Hepatocyte (in vitro differentiated cells): ENCODE data around the gene GOLGA6C. TPM values are rescaled to one million over a fixed set of nuclear protein-coding genes. Genes with fewer than 3 reads are reported as not detected.
"Not testable (repeated sequence)": the region's sequence is repeated elsewhere in the genome, so short reads cannot be mapped to it uniquely, and the experiment has no call there.

Experiments
- DNase-seq: peaks from one replicate; pipeline ENCODE4 v3.0.0-alpha.2; 2016; ENCODE audit warnings: low spot score
- H2AFZ ChIP-seq: fragments of 200-600 bp; sonication (generic); 2 replicates; pipeline ENCODE4 v1.6.0; 2016; ENCODE audit warnings: antibody characterized with exemption, mild to moderate bottlenecking
- H3K27ac ChIP-seq: fragments of 200-600 bp; sonication (generic); 2 replicates; pipeline ENCODE4 v1.5.1; 2016; ENCODE audit warnings: mild to moderate bottlenecking
- H3K27me3 ChIP-seq: fragments of 200-600 bp; sonication (generic); 2 replicates; pipeline ENCODE4 v1.6.1; 2016
- H3K36me3 ChIP-seq: fragments of 200-600 bp; sonication (generic); replicated peaks from 2 replicates; pipeline ENCODE4 v1.5.1; 2016; ENCODE audit warnings: low read depth; ENCODE audit not compliant: insufficient read depth
- H3K4me1 ChIP-seq: fragments of 200-600 bp; sonication (generic); 2 replicates; pipeline ENCODE4 v1.5.1; 2016; ENCODE audit warnings: mild to moderate bottlenecking, moderate library complexity; ENCODE audit not compliant: insufficient read depth
- H3K4me2 ChIP-seq: fragments of 200-600 bp; sonication (generic); 2 replicates; pipeline ENCODE4 v1.6.0; 2016
- H3K4me3 ChIP-seq: fragments of 200-600 bp; sonication (generic); 2 replicates; pipeline ENCODE4 v1.5.1; 2016; ENCODE audit warnings: mild to moderate bottlenecking
- H3K79me2 ChIP-seq: fragments of 200-600 bp; sonication (generic); 2 replicates; pipeline ENCODE4 v1.6.0; 2017; ENCODE audit warnings: mild to moderate bottlenecking
- H3K9me2 ChIP-seq: fragments of 200-600 bp; sonication (generic); replicated peaks from 2 replicates; pipeline ENCODE4 v1.6.0; 2017; ENCODE audit warnings: mild to moderate bottlenecking; ENCODE audit not compliant: insufficient read depth
- H3K9me3 ChIP-seq: fragments of 200-600 bp; sonication (generic); 2 replicates; pipeline ENCODE4 v1.5.1; 2016; ENCODE audit warnings: low read depth, mild to moderate bottlenecking
- H4K20me1 ChIP-seq: fragments of 200-600 bp; sonication (generic); 2 replicates; pipeline ENCODE4 v1.6.0; 2016; ENCODE audit warnings: mild to moderate bottlenecking; ENCODE audit not compliant: insufficient read depth, poor library complexity, severe bottlenecking
- EZH2 ChIP-seq: fragments of 200-600 bp; sonication (generic); IDR thresholded peaks from 2 replicates; pipeline ENCODE4 v1.6.1; 2016; ENCODE audit warnings: antibody characterized with exemption, mild to moderate bottlenecking, borderline replicate concordance
- EZH2phosphoT487 ChIP-seq: fragments of 200-600 bp; sonication (generic); IDR thresholded peaks from one replicate; pipeline ENCODE4 v1.6.1; 2018; ENCODE audit warnings: antibody characterized with exemption, mild to moderate bottlenecking, low read depth, moderate library complexity; ENCODE audit not compliant: unreplicated experiment, severe bottlenecking
- WGBS: methylation state at CpG from one replicate; pipeline ENCODE4 v1.1.6; 2016; ENCODE audit warnings: low lambda C conversion rate; ENCODE audit errors: missing lambda C conversion rate; 5-methylcytosine and 5-hydroxymethylcytosine counted together
- polyA plus RNA-seq: library from polyadenylated mRNA; unstranded; fragments of >200 nt; fragmentation: Nextera tagmentation; extraction: Ambion mirVana; gene quantifications from 2 replicates; pipeline ENCODE4 v1.2.1, GENCODE V29; 2016
- total RNA-seq: library from RNA; depleted of rRNA; stranded (reverse); fragments of >200 nt; gene quantifications from 2 replicates; pipeline ENCODE4 v1.2.3, GENCODE V29; 2014
- TF ChIP-seq, protein P1 (sequence below): fragments of 200-600 bp; sonication (generic); IDR thresholded peaks from 2 replicates; pipeline ENCODE4 v1.5.1; 2016; ENCODE audit warnings: antibody characterized with exemption, mild to moderate bottlenecking; ENCODE audit not compliant: poor library complexity

The GOLGA6C gene
- total and polyA plus RNA-seq, 2 experiments from 2014 or later, result not detected

DNA sequence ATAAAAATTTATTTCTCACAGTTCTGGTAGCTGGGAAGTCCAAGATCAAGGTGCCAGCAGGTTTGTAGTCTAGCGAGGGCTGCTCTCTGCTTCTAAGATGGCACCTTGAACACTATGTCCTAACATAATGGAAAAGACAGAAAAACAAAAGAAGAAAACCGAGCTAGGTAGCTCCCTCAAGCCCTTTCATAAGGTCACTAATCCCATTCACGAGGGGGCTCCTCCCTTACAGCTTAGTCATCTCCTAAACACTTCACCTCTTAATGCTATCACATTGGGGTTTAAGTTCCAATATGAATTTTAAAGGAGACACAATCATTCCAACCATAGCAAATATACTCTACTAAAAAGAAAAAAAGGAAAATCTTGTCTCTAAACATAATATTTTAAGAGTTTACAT is 48.1 kb downstream of the GOLGA6C start:
- no peaks in the 10 kb centered on the region for H3K4me1 ChIP-seq
- no peaks in the 10 kb centered on the region for H3K27me3 ChIP-seq
- H3K9me3 ChIP-seq, result no peaks in the 10 kb centered on the region
- WGBS, result 66% methylated on average over 3 of the region's 3 CpGs
- DNase-seq, result no peak
- no peaks in the 10 kb centered on the region for H4K20me1 ChIP-seq
- H3K9me2 ChIP-seq, result no peaks in the 10 kb centered on the region
- H3K4me2 ChIP-seq, result no peak overlapping the region
- no peak overlapping the region for H2AFZ ChIP-seq
- no peak overlapping the region for H3K27ac ChIP-seq
- H3K4me3 ChIP-seq, result no peak overlapping the region
- H3K36me3 ChIP-seq, result no peaks in the 10 kb centered on the region
- H3K79me2 ChIP-seq, result no peaks in the 10 kb centered on the region
- no peak for TF ChIP-seq EZH2
- TF ChIP-seq EZH2phosphoT487, result no peak

- Histone ChIP-seq H3K9me2 (no peaks in the 10 kb centered on the region), H3K27me3 (no peaks in the 10 kb centered on the region), H3K4me3 (no peak overlapping the region), H3K36me3 (no peaks in the 10 kb centered on the region), H3K9me3 (no peaks in the 10 kb centered on the region), H3K4me2 (no peak overlapping the region), H3K4me1 (no peaks in the 10 kb centered on the region), H4K20me1 (no peaks in the 10 kb centered on the region), H2AFZ (no peak overlapping the region), H3K79me2 (no peaks in the 10 kb centered on the region), H3K27ac (no peak overlapping the region)
- no peak for TF ChIP-seq EZH2
- TF ChIP-seq, protein P1, sequence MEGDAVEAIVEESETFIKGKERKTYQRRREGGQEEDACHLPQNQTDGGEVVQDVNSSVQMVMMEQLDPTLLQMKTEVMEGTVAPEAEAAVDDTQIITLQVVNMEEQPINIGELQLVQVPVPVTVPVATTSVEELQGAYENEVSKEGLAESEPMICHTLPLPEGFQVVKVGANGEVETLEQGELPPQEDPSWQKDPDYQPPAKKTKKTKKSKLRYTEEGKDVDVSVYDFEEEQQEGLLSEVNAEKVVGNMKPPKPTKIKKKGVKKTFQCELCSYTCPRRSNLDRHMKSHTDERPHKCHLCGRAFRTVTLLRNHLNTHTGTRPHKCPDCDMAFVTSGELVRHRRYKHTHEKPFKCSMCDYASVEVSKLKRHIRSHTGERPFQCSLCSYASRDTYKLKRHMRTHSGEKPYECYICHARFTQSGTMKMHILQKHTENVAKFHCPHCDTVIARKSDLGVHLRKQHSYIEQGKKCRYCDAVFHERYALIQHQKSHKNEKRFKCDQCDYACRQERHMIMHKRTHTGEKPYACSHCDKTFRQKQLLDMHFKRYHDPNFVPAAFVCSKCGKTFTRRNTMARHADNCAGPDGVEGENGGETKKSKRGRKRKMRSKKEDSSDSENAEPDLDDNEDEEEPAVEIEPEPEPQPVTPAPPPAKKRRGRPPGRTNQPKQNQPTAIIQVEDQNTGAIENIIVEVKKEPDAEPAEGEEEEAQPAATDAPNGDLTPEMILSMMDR, result peak; percentile 51
- WGBS, result 33% methylated on average over 15 of the region's 15 CpGs
- peak; percentile 78 for DNase-seq
Measured at GRCh38 chr15:75307778-75308390, 49.8 kb downstream of the GOLGA6C start.

- Histone ChIP-seq H2AFZ (no peak overlapping the region), H3K9me2 (no peaks in the 10 kb centered on the region), H3K9me3 (no peaks in the 10 kb centered on the region), H3K79me2 (no peaks in the 10 kb centered on the region), H3K27ac (no peak overlapping the region), H3K4me2 (no peak overlapping the region), H3K27me3 (no peaks in the 10 kb centered on the region), H3K4me1 (no peaks in the 10 kb centered on the region), H4K20me1 (no peaks in the 10 kb centered on the region), H3K36me3 (no peaks in the 10 kb centered on the region), H3K4me3 (no peak overlapping the region)
- no peak for TF ChIP-seq EZH2phosphoT487
- no peak for TF ChIP-seq EZH2
- TF ChIP-seq, protein P1, result no peak
- DNase-seq, result no peak
Measured at GRCh38 chr15:75309711-75310110, 51.6 kb downstream of the GOLGA6C start.

DNA sequence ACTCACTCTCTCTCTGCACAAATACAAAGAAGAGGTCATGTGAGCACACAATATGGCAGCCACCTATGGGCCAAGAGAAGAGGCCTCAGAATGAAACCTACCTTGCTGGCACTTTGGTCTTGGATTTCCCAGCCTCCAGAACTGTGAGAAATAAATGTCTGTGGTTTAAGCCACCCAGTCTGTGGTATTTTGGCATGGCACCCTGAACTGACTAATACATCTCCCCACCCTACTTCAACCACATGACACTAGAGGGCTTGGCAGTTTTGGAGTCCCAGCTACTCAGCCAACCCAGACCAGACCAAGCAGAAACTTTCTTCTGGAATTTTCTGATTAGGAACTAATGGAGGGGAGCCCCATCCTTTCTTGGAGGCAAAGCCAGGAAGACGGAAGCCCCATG is 54.4 kb downstream of the GOLGA6C start:
- not testable (repeated sequence) for H3K9me3 ChIP-seq, H3K79me2 ChIP-seq, DNase-seq, H2AFZ ChIP-seq, H3K27me3 ChIP-seq, H3K36me3 ChIP-seq, H3K9me2 ChIP-seq, H3K4me2 ChIP-seq, H3K4me1 ChIP-seq, H3K4me3 ChIP-seq, H3K27ac ChIP-seq, H4K20me1 ChIP-seq
- 100% methylated on average over 1 of the region's 1 CpG for WGBS
